SIG-M5 treated with dmso at 0.1 percent for 504 hours (cell line): ENCODE data around the gene ADCY5.

Source experiments
- DNase-seq: peaks from one replicate; lab custom pipeline; 2025; ENCODE audit not compliant: unreplicated experiment; lab: John Stamatoyannopoulos, UW

The ADCY5 gene

DNA sequence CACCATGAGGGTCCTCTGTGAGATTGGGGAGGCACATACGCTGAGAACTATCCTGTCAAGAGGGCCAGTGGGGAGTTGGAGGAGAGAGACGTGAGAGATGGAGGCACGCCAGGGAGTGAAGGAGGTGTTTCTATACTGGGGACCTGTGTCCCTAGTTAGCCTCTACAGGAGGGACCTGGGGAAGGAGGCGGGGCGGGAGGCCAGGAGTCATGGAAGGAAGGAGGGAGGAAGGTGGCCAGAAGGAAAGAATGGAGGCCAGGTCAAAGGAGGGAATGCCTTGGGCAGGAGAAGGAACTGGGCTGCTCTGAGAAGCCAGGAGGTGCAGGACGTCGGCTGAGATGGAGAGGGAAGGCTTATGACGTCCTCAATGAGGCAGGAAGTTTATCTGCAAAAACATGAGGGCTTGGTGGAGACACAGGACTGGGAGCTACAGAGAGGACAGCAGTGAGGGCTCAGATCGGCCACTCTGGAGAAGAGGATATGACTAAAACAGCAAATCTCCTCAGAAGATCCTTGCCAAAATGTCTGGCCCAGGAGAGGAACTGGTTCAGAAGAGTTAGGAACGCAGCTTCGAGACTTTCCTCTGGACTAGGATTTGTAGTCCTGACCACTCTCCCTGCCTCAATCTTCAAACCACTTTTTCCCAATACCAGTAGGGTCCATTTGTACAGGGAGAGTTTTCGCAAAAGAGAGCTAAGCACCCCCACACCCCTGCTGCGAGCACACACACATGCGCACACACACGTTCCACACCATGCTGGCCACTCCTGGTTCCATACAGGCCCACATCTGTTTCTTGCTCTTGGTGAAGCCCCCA, 59.9 kb downstream of the ADCY5 start:
- DNase-seq: no peak

DNA sequence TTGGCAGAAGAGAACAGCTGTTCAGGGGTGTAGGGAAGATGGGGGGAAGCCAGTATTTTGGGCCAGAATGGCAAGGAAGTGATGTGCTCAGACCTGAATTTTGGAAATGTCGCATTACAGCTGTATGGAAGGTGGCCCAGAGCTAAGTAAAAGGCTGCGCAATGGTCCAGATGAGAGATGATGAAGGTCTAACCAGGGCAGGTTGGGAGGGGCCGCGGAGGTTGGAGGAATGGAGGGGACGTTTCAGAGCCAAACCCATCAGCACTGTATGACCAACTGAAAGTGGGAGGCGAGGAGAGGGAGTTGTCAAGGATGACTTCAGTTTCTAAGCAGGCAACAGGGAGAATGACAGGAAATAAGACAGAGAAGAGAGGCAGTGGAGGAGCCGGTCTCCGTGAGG, 60.8 kb downstream of the ADCY5 start:
- no peak for DNase-seq

DNA sequence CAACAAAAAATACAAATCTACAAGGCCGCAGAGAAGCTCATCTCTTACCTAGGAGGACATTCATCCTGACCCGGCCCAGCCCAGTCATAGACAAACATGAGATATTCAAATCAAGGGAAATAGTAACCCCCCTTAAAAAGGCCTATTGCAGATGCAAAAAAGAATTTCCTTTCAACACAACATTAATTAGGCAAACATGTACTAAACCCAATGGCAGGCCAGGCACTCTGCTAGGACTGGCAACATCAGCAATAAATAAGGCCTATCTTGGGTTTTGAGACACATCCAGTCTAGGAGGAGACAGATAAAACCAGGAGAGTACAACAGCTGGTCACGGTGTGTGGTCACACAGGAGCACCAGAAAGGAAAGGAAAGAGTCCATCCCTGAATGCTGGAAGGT, 61.4 kb downstream of the ADCY5 start:
- DNase-seq: no peak

DNA sequence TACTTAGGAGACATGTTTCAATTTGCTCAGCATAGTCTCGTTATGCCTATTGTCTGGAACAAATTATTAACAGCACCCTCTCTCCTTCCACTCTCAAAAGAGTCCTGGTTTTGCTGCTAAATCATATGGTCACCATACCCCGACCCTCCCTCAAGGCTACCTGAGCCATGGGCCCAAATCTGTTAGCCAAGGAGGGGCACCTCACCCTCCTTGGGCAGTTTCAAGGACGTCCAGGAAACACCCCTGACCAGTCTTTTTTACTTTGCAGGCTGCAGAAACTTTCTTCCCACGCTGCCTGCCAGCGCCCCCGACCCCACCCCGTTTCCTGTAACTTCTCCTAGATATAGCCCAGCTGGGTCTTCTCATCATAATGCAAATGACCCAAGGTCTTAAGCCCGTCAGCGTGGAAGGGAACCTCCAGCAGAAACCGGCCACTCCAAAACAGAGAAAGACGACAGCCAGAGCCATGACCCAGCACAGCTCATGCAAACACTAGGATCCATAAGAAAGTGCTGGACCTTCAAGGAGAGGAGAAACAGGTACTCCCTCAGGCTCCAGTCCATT, 62.3 kb downstream of the ADCY5 start:
- DNase-seq: no peak

DNA sequence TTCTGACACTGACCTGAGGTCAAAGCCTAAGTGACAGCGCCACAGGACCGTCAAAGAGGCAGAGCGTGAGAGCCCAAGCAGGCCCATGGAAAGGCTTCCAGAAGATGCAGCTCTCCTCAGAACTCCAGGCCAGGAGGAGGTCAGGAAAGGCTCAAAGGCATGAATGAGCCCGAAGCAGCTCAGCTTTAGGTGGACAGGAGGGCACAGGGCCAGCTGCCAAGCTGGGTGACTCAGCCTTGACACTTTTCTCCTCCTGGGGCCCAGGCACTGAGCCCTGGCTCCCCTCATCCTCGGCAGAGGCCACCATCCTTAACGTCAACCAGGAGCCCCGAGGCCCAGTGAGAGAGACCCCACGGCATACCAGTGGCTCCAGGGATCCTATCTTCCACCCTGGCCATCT, 62.9 kb downstream of the ADCY5 start:
- no peak for DNase-seq

DNA sequence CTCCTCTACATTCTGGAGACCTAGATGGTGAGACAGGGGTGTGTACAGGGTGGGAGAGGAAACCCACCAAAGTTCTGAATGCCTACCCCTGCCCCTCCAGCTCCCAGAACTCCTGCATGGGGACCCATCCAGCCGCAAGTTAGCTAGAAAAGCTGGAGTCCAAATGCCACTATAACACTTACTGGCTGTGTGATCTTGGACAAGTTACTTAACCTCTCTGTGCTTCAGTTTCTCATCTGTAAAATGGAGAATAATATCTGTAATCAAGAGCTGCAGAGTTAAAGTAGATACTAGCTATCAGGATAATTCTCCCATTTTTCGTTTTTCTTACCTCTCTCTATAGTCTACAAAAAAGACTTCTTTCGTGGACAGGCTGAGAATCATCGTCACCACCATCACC, 63.4 kb downstream of the ADCY5 start:
- no peak for DNase-seq

DNA sequence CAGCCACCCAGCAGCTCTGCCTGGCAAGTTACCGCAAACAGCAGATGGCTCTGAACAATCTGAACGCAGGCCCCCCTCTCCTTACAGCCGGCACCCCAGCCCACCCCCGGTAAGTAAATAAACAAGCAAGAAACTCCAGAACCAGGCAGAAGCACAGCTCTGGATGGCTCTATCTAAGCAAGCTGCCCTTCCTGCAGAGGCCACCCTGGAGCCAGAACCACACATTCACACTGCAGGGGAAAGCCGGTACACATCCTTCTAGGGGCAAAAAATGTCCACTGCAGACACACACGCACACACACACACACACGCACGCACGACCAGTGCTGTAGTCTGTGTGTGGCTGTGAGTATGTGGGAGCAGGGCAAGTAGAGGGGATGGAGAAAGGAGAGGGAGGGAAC, 63.9 kb downstream of the ADCY5 start:
- DNase-seq: no peak

DNA sequence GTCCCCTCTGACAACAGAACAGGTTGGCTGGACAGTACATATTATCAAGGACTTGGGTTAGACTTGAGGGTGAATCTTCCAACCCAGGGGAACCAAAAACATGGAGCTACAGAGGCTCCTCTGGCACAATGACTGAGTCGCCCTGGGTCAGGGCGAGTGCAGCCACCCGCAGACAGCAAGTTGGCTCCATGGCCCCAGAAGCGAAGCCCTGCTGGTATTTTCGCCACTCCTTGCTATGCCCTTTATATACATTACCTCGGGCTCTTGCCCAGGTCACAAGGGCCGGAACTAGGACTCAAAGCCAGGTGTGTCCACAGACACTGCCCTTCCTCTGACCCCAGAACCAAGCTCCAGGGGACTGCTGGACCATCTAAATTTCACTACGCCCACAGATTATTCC, 64.6 kb downstream of the ADCY5 start:
- no peak for DNase-seq

DNA sequence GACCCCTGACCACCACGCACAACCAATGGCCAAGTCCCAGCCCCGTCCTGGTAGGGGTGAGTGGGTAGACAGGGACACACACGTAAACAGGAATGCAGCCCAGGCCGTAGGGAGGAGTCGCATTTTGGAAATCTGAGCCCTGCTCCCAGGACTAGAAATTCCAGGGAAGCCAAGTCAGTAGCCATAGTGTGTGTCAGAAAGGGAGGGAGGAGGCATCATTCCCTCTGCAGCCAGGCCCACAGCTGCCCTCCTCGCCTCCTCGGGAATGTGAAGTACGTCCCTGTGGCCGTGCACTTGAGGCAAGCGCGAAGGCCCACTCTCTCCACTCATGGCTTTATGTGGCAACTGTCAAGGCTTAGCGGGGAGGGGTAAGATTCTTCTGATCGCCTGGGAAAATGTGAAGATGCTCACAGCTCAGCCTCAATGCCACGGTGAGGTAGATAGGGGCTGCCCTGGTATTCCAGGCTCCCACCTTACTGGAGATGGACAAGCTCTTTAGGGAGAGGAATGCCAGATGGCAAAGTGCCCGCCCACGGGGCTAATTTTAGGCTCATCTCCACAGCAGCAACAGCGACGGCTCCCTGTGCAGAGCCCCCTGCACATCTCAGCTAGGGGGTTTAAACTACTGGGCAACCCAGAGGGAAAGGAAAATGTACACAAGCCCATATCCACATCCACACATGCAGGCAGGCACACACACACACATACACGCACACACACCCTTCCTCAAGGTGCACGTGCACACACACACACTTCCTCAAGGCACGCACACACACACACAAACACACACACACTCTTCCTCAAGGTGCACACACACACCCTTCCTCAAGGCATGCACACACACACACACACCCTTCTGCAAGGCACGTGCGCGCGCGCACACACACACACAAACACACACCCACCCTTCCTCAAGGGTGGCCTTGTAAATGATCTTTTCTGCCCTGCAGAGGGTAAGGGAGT, 65.5 kb downstream of the ADCY5 start:
- no peak for DNase-seq

DNA sequence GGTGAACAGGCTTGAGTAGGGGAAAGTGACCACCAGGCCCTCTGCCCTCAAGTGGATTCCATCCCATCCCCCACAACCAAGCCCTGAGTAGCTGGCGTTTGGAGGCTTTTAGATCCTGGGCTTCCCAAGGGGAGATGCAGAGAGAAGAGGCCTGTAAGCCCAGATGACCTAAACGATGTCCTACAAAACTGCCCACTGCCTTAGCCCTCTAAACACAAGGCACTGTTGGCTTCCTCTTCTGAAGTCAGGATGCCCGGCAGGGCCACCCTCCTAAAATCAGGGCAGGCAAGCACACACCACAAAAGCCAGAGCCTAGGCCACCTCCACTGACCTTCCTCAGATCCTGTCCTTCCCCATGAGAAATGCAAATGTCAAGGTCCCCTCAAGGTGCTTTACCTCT, 68.6 kb downstream of the ADCY5 start:
- DNase-seq: no peak

DNA sequence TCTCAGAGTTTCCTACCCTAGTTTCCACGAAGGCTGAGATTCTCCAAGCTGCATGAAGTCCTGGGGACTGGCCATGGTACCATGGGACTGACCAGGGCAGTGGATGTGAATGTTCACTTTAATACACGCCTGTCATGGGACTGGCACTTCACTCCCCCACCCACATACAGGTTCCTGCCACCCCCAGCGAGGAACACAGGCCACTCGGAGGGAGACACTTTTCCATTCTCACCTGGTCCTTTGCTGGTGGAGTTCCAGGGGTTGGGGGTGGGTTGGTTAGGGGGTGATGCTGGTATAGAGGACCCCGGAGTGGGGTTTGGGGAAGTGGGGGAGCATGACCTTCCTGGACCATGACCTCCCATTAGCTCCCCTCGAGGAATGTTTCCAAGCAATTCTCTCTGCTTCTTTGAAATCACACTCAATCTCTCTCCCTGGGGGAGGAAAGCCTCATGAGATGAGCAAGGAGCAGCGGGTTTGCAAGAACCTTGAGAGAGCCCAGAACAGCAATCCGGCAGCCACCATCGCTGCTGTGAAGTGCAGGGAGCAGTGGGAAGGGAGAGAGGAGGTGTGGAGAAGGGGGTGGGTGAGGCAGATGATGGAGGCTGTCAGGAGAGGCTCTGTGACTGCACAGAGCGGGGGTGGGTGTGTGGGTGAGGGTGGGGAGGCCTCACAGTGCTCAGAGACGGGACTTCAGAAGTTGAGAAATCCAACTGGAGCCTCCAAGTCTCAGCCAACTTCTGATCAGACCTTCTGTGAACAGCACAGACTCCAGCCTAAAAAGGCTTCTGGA, 69.7 kb downstream of the ADCY5 start:
- DNase-seq: no peak

DNA sequence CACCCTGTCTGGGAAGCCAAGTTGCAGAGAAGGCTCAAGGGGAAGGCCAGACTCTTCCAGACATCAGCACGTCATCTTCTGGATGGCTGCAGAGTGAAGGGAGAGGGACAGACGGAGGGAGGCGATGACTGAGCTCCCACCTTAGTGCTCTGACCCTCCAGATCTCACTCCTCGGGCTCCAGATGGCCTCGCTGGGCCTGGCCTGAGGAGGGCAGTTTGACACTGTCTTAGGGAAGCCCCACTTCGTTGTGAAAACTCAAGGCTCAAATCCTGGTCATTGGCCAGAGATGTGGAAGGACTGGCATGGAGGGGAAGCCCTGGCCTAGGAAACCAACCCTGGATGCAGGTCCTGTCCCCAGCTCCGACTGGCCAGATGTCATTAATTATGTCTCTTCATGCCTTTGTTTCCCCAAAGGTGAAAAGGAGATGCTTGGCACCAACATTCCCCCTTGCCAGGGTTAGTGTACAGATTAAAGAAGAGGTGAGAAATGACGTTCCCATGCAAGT, 70.4 kb downstream of the ADCY5 start:
- no peak for DNase-seq

DNA sequence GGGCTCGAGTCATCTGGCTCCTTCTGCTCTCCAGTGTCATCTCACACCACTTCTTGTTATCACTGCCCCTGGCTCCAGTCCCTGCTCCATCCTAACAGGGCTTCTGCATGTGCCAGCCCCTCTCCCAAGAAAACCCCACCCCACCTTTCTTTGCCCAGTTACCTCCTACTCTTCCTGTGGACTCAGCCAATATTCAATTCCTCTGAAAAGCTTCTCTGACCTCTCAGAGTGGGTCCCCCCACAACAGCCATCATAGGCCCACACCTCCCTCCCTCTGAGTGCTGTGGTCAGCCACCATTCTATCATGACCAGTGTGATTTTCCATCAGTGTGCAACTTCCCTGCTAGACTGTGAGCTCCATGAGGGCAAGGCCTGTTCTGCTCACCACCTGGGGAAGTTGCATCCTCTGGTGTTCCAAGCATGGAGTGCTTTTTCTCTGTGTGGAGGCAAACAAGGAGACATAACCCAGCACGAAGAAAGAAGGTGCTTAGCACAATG, 71.6 kb downstream of the ADCY5 start:
- no peak for DNase-seq

DNA sequence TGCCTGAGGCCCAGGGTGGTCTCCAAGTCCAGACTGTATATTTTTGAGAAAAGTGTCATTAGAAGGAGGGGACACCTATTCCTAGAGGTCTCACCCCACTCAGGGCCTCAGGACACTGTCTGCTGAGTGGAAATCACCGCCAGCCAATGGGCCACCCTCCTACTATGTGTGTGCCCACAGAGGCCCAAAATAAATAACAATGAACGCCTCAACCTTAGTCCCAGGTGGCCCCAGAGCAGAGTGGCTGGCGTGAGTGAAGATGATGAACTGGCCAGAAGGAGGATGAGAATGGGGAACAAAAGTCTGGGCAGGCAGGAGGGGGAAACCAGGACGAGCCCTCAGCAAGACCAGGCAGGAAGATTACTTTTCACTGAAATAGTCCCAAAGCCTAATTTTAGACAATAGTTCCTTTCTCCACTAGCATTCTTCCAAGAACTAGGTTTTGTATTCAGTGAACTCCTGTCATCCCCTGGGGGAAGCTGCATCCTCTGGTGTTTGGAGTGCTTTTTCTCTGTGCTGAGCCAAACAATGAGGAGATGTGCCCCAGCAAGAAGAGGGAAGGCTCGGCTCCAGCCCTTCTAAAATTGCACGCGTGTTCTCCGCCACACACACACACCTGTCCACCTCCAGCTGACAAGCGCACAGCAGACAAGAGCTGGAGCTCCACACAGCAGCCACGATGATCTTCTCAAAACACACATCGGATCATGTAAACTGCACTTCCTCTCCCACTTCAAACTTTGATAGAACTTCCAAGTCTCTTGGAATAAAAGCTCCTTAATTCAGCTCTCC, 72.2 kb downstream of the ADCY5 start:
- no peak for DNase-seq

DNA sequence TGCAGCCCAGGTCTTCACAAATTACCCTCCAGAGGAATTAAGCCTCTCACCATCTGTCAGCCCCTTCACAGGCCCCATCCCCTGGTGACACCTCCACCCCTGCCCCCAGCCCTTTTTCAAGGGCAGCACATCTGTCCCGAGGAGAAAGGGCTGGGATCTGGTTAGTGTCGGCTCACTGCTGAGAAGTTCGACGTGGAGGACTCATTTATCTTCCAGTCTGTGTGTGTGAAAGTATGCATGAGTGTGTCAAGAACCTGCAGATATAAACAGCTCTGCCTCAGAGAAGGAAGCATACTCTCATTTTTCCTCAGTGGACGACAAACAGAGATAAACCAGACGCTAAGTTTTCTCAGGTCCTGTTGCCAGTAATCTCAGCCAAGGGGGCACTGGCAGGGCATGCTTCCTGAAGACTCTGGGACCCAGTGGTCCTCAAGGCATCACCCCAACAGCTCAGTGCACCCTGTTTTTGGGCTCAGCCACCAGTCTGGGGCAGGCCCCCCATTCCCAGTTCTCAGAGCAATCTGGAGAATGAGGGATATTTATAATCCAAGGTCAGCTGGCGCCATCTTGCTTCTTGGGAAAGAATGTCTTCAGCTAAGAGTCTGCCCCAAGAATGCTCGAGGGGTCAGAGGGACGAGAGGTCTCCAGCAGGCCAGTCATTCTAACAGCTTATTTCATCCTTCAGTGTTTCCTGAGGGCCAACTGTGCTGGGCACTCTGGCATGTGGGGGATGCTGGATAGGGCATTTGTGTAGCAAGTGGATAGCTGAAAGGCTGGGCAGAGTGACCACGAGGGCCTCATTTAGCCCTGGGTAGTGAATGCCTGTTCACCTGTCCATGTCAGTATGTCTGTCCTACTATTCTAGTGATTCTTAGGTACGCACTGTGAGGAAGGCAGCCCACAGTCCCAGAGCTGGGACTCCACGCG, 73.6 kb downstream of the ADCY5 start:
- no peak for DNase-seq

DNA sequence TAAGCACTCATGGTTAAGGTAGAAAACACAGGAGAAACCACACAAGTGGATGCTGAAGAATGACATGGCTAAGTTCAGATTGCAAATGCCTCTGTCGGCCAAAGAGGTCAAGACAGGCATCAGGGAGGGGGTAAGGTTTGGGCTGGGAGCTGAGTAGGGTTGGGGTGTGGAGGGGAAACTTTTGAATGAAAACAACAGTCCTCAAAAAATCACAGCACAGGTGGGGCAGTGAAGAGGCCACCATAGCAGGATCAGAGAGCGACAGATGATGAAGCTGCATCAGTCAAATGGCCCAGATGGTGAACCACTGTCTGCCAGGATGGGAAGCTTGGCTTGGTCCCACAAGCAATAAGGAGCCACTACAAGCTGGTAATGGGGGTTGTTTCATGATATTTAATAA, 74.9 kb downstream of the ADCY5 start:
- no peak for DNase-seq

DNA sequence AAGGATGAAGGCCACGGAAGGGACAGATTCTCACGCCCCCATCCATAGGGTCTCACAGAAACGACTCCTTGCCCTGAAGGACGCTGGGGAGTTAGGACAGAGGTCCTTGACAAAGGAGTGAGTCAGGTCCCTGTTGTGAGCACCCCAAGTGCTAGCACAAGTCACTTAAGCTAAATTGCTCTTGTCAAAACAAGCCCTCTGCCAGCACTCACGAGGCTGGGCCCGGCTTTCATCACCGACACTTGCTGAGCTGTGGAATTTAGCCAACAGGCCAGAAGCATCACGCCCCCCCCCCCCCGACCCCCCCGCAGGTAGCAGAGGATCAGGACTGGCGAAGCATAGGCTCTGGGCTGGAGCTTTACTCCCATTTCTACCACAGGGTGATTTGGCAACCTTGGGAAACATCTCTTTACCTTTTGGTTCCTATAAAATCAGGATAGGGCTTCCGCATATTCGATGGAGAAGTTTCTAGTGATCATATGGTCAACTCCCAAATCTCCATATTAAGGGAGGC, 75.4 kb downstream of the ADCY5 start:
- DNase-seq: no peak

DNA sequence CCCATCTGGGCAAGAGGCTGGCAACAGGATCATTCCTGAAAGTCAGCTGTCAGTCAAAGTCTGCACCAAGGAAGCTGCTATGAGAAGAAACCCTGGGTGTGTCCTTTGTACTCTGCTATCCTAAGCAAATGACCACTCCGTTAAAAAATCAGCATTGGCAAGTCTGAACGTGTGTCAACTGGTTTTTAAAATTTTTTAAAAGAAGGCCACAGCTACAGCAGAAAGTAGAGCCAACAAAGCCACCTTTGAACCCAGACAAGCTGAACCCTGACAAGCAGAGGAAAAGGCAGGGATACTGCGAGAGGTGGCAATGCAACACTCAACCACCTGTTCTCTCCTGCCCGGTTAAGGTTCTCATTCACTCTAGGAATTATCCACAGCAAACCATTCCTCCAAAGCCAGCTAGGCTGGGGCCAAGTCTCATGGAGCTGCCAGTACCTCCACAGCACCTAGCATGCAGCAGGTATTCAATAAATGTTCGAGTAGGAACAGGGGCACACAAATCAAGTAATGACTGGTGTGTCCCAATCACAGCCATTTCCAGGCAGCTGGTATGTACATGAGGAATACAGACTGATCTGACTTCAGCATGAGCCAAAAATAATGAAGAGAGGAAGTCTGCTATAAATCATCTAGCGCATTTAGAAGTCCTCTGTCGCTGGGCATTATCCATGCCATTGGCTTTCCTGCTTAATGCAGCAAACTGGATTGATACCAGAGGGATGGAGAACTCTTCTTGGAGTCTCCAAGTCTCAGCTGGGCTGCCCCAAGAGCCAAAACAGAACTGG, 76.0 kb downstream of the ADCY5 start:
- DNase-seq: no peak
